ENCODE measurements around the gene NUDT8. TPM values are rescaled to one million over a fixed set of nuclear protein-coding genes. Genes with fewer than 3 reads are reported as not detected.

NUDT8 gene
- total RNA-seq, 2 donors from 2014 or later = 27.6 to 37.3 TPM

Other genes with a start within 250 kb of the NUDT8 start
- 10 to 100 TPM; 35.6 to 53.7 TPM for gene RAD9A, start 238.0 kb downstream of the NUDT8 start, total RNA-seq
- gene PPP1CA, start 228.1 kb downstream of the NUDT8 start, total RNA-seq = 100 to 1,000 TPM; 238 to 253 TPM
- gene TBC1D10C, start 225.9 kb downstream of the NUDT8 start, total RNA-seq = 100 to 1,000 TPM; 135 to 155 TPM
- 1 to 10 TPM; 1.4 to 4.5 TPM for gene CARNS1, start 214.3 kb downstream of the NUDT8 start, total RNA-seq
- 10 to 100 TPM; 64.3 to 68.8 TPM for gene RPS6KB2, start 201.4 kb downstream of the NUDT8 start, total RNA-seq
- gene PTPRCAP, start 192.3 kb downstream of the NUDT8 start, total RNA-seq = 100 to 1,000 TPM in 1 of 2 donors, 10 to 100 TPM in 1; 65.2 to 131 TPM
- gene CORO1B, start 186.5 kb downstream of the NUDT8 start, total RNA-seq = 100 to 1,000 TPM; 293 to 428 TPM
- not detected for gene GPR152, start 177.2 kb downstream of the NUDT8 start, total RNA-seq
- gene CABP4, start 174.6 kb downstream of the NUDT8 start, total RNA-seq = 1 to 10 TPM; 1.7 to 2.8 TPM
- gene TMEM134, start 160.7 kb downstream of the NUDT8 start, total RNA-seq = 10 to 100 TPM; 39.1 to 77.9 TPM
- 100 to 1,000 TPM; 151 to 207 TPM for gene AIP, start 146.9 kb downstream of the NUDT8 start, total RNA-seq
- gene PITPNM1, start 124.6 kb downstream of the NUDT8 start, total RNA-seq = 100 to 1,000 TPM; 102 to 122 TPM
- gene CDK2AP2, start 121.8 kb downstream of the NUDT8 start, total RNA-seq = 10 to 100 TPM; 72.4 to 85.2 TPM
- gene CABP2, start 106.5 kb downstream of the NUDT8 start, total RNA-seq = not detected
- gene GSTP1, start 46.1 kb downstream of the NUDT8 start, total RNA-seq = 100 to 1,000 TPM; 247 to 466 TPM
- 100 to 1,000 TPM; 237 to 286 TPM for gene NDUFV1, start 23.0 kb downstream of the NUDT8 start, total RNA-seq
- gene TBX10, start 9.8 kb upstream of the NUDT8 start, total RNA-seq = not detected
- gene ACY3, start 20.8 kb upstream of the NUDT8 start, total RNA-seq = under 1 TPM in 1 of 2 donors, not detected in 1; 0.18 TPM
- gene ALDH3B2, start 44.7 kb upstream of the NUDT8 start, total RNA-seq = not detected